Measurements from ENCODE around the gene PARP11.

- no peak for TF ChIP-seq POLR2A (IDR thresholded peaks at IDR 0.05)
- TF ChIP-seq CTCF (IDR thresholded peaks at IDR 0.05), result no peak
- TF ChIP-seq EP300 (IDR thresholded peaks at IDR 0.05; ENCODE audit: low read depth), result no peak
- no peak for TF ChIP-seq POLR2AphosphoS5 (IDR thresholded peaks at IDR 0.05)
These were observed 31.4 kb downstream of the PARP11 start for GRCh38 chr12:3841783-3842182.
